GM18499 (cell line): ENCODE data around the gene SEL1L3.

Experiments used
- ATAC-seq: cut with Tn5 transposase; IDR thresholded peaks from one replicate; pipeline ENCODE4 v1.9.1; 2021; ENCODE audit warnings: moderate number of reproducible peaks; ENCODE audit not compliant: insufficient read depth, unreplicated experiment

The SEL1L3 gene

DNA sequence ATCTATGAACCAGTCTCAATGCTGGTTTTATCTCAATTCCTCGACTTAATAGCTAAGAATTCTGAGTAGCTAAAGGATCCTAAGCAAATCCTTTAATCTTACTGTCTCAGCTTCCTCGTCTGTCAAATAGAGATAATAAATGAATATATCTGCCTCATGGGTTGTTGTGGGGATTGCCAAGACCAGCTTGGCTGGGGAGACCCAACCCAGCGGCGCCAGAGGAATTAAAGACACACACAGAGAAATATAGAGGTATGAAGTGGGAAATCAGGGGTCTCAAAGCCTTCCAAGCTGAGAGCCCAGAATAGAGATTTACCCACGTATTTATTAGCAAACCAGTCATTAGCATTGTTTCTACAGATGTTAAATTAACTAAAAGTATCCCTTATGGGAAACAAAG, 165.3 kb downstream of the SEL1L3 start:
- ATAC-seq = no peak
